A673 (cell line): ENCODE measurements around the gene FAM200C. TPM values are rescaled to one million over a fixed set of nuclear protein-coding genes. Genes with fewer than 3 reads are reported as not detected.
A peak's percentile ranks its signal among the peaks of the same experiment; 100 is the strongest.

ENCODE experiments used
- BruUV-seq: library from RNA; stranded (reverse); fragments of 400-500 nt; replicated peaks from 2 replicates; lab custom pipeline; 2021; lab: Mats Ljungman, UMichigan
- CTCF ChIA-PET: fragments of 300-600 bp; sonication (Branson Sonifier 250); formaldehyde crosslinking; loops from one replicate; lab custom pipeline; 2022; ENCODE audit warnings: antibody characterized with exemption; lab: Charles Lee
- POLR2A ChIA-PET: fragments of 300-600 bp; sonication (Branson Sonifier 250); formaldehyde crosslinking; loops from one replicate; lab custom pipeline; 2022; ENCODE audit warnings: antibody characterized with exemption; ENCODE audit not compliant: low non-redundant PET; lab: Charles Lee
- DNase-seq: peaks from one replicate; pipeline ENCODE4 v3.0.0-alpha.2; 2015; ENCODE audit warnings: low spot score
- H3K27ac ChIP-seq: fragments of 200-600 bp; sonication (generic); 2 replicates; pipeline ENCODE4 v1.5.1; 2016; ENCODE audit warnings: mixed run types, low read depth, mild to moderate bottlenecking, mixed read lengths, antibody characterized with exemption, low read length; ENCODE audit not compliant: poor library complexity, severe bottlenecking
- H3K27me3 ChIP-seq: fragments of 200-600 bp; sonication (generic); replicated peaks from 2 replicates; pipeline ENCODE4 v1.6.1; 2017; ENCODE audit warnings: mixed run types, low read depth, mild to moderate bottlenecking, mixed read lengths, antibody characterized with exemption, low read length; ENCODE audit not compliant: insufficient read depth, poor library complexity
- H3K36me3 ChIP-seq: fragments of 200-600 bp; sonication (generic); 2 replicates; pipeline ENCODE4 v1.6.1; 2016; ENCODE audit warnings: mixed run types, mild to moderate bottlenecking, mixed read lengths, antibody characterized with exemption, low read length; ENCODE audit not compliant: insufficient read depth, poor library complexity, severe bottlenecking
- H3K4me1 ChIP-seq: fragments of 200-600 bp; sonication (generic); 2 replicates; pipeline ENCODE4 v1.6.1; 2017; ENCODE audit warnings: mixed run types, mild to moderate bottlenecking, mixed read lengths, antibody characterized with exemption, low read length; ENCODE audit not compliant: insufficient read depth, poor library complexity, severe bottlenecking
- H3K4me3 ChIP-seq: fragments of 200-600 bp; sonication (generic); 2 replicates; pipeline ENCODE4 v1.5.1; 2016; ENCODE audit warnings: low read depth, mixed run types, mild to moderate bottlenecking, mixed read lengths, low read length; ENCODE audit not compliant: poor library complexity, severe bottlenecking
- H3K9me3 ChIP-seq: fragments of 200-600 bp; sonication (generic); 2 replicates; pipeline ENCODE4 v1.6.1; 2016; ENCODE audit warnings: mixed run types, low read depth, mild to moderate bottlenecking, mixed read lengths, antibody characterized with exemption, low read length; ENCODE audit not compliant: poor library complexity, severe bottlenecking
- EZH2 ChIP-seq: fragments of 200-600 bp; sonication (generic); IDR thresholded peaks from 2 replicates; pipeline ENCODE4 v1.6.1; 2017; ENCODE audit warnings: borderline replicate concordance, low read depth, mild to moderate bottlenecking, mixed read lengths, antibody characterized with exemption, low read length; ENCODE audit not compliant: poor library complexity, severe bottlenecking
- intact Hi-C: fragments of 100-400 bp; cut with micrococcal nuclease; formaldehyde crosslinking; loops from one replicate; pipeline ENCODE4 v1.10.0; 2022; ENCODE audit not compliant: unreplicated experiment
- total RNA-seq: library from RNA; stranded (reverse); gene quantifications from 2 replicates; pipeline ENCODE4 v1.2.3, GENCODE V29; 2021
- TF ChIP-seq, protein P1 (sequence below): fragments of 300-800, 200-600 bp; sonication (generic); conservative IDR thresholded peaks from 2 replicates; pipeline ENCODE4 v1.5.1; 2017; ENCODE audit warnings: low read depth, mild to moderate bottlenecking, antibody characterized with exemption, low read length, moderate library complexity, mixed read lengths

The FAM200C gene
- total RNA-seq, 1 experiment from 2014 or later, result 6.3 TPM

GRCh38 chr5:160385496-160385895 lies 14.4 kb downstream of the FAM200C start:
- ChIA-PET CTCF (no interaction called here), POLR2A (no interaction called here)
- H3K27ac ChIP-seq, result no peak overlapping the region
- intact Hi-C loops, result no loop called here
- no peaks in the 10 kb centered on the region for H3K36me3 ChIP-seq
- no peaks in the 10 kb centered on the region for H3K27me3 ChIP-seq
- no TSS peak for BruUV-seq
- H3K4me1 ChIP-seq, result peaks cover 7% of the 10 kb centered on the region
- TF ChIP-seq, protein P1, sequence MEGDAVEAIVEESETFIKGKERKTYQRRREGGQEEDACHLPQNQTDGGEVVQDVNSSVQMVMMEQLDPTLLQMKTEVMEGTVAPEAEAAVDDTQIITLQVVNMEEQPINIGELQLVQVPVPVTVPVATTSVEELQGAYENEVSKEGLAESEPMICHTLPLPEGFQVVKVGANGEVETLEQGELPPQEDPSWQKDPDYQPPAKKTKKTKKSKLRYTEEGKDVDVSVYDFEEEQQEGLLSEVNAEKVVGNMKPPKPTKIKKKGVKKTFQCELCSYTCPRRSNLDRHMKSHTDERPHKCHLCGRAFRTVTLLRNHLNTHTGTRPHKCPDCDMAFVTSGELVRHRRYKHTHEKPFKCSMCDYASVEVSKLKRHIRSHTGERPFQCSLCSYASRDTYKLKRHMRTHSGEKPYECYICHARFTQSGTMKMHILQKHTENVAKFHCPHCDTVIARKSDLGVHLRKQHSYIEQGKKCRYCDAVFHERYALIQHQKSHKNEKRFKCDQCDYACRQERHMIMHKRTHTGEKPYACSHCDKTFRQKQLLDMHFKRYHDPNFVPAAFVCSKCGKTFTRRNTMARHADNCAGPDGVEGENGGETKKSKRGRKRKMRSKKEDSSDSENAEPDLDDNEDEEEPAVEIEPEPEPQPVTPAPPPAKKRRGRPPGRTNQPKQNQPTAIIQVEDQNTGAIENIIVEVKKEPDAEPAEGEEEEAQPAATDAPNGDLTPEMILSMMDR, result no peak
- no peak for TF ChIP-seq EZH2
- H3K9me3 ChIP-seq, result peaks cover 12% of the 10 kb centered on the region
- no peak for DNase-seq
- no peak overlapping the region for H3K4me3 ChIP-seq

DNA sequence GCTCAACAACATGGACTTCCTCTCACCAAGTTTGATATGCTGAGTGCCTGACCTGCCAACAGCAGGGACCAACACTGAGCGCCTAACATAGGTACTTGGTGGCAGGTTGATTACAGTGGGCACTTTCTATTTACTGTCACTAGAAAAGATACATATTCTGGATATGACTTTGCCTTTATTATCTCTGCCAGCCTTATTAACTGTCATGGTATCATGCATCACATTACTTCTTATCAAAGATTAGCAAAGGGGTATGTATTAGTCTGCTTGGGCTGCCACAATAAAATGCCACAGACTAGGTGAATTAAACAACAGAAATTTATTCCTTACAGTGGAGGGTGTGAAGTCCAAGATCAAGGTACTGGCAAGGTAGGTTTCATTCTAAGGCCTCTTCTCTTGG lies 15.2 kb downstream of the FAM200C start:
- Histone ChIP-seq H3K36me3 (no peaks in the 10 kb centered on the region), H3K27ac (no peak overlapping the region), H3K9me3 (peaks cover 12% of the 10 kb centered on the region), H3K4me1 (peaks cover 7% of the 10 kb centered on the region), H3K4me3 (no peak overlapping the region), H3K27me3 (no peaks in the 10 kb centered on the region)
- no peak for TF ChIP-seq EZH2
- TF ChIP-seq, protein P1, result no peak
- BruUV-seq, result no TSS peak
- CTCF ChIA-PET, result no interaction called here
- POLR2A ChIA-PET, result no interaction called here
- DNase-seq, result no peak
- intact Hi-C loops, result no loop called here

GRCh38 chr5:160382346-160382745 lies 17.5 kb downstream of the FAM200C start:
- H3K36me3 ChIP-seq, result no peaks in the 10 kb centered on the region
- no peak for TF ChIP-seq EZH2
- TF ChIP-seq, protein P1, result no peak
- H3K27ac ChIP-seq, result no peak overlapping the region
- peaks cover 4% of the 10 kb centered on the region for H3K9me3 ChIP-seq
- peaks cover 7% of the 10 kb centered on the region for H3K4me1 ChIP-seq
- H3K4me3 ChIP-seq, result no peak overlapping the region
- DNase-seq, result peak; percentile 36
- POLR2A ChIA-PET, result no interaction called here
- H3K27me3 ChIP-seq, result no peaks in the 10 kb centered on the region
- intact Hi-C loops, result no loop called here
- BruUV-seq, result no TSS peak
- CTCF ChIA-PET, result no interaction called here
